Kidney epithelial cell (primary cell): ENCODE measurements around the gene TMCC3. TPM values are rescaled to one million over a fixed set of nuclear protein-coding genes. Genes with fewer than 3 reads are reported as not detected.

Source experiments
- DNase-seq: peaks from one replicate; pipeline ENCODE4 v3.0.0-alpha.2; 2010; ENCODE audit warnings: low read depth
- H3K27me3 ChIP-seq: 2 replicates; pipeline ENCODE4 v1.6.0; 2011; ENCODE audit warnings: low read length; ENCODE audit not compliant: control insufficient read depth, insufficient read depth
- H3K36me3 ChIP-seq: 2 replicates; pipeline ENCODE4 v1.5.1; 2011; ENCODE audit warnings: low read length; ENCODE audit not compliant: control insufficient read depth, insufficient read depth
- H3K4me3 ChIP-seq: 2 replicates; pipeline ENCODE4 v1.5.1; 2011; ENCODE audit warnings: low read depth, mild to moderate bottlenecking, control low read depth, low read length
- total RNA-seq: library from RNA; depleted of rRNA; stranded (reverse); fragments of >200 nt; gene quantifications from 2 replicates; pipeline ENCODE4 v1.2.3, GENCODE V29; 2015
- TF ChIP-seq, protein P1 (sequence below): IDR thresholded peaks from 2 replicates; pipeline ENCODE4 v1.5.1; 2011; ENCODE audit warnings: mild to moderate bottlenecking, moderate library complexity, low read length, control low read depth, inconsistent platforms; ENCODE audit not compliant: insufficient read depth, poor library complexity, severe bottlenecking

TMCC3 gene
- total RNA-seq, 1 donor from 2014 or later: 22.8 TPM

GRCh38 chr12:94670898-94671297 is 20.5 kb upstream of the TMCC3 start:
- H3K27me3 ChIP-seq: no peaks in the 10 kb centered on the region
- H3K4me3 ChIP-seq: no peak overlapping the region
- TF ChIP-seq, protein P1, sequence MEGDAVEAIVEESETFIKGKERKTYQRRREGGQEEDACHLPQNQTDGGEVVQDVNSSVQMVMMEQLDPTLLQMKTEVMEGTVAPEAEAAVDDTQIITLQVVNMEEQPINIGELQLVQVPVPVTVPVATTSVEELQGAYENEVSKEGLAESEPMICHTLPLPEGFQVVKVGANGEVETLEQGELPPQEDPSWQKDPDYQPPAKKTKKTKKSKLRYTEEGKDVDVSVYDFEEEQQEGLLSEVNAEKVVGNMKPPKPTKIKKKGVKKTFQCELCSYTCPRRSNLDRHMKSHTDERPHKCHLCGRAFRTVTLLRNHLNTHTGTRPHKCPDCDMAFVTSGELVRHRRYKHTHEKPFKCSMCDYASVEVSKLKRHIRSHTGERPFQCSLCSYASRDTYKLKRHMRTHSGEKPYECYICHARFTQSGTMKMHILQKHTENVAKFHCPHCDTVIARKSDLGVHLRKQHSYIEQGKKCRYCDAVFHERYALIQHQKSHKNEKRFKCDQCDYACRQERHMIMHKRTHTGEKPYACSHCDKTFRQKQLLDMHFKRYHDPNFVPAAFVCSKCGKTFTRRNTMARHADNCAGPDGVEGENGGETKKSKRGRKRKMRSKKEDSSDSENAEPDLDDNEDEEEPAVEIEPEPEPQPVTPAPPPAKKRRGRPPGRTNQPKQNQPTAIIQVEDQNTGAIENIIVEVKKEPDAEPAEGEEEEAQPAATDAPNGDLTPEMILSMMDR: no peak
- no peaks in the 10 kb centered on the region for H3K36me3 ChIP-seq
- no peak for DNase-seq

DNA sequence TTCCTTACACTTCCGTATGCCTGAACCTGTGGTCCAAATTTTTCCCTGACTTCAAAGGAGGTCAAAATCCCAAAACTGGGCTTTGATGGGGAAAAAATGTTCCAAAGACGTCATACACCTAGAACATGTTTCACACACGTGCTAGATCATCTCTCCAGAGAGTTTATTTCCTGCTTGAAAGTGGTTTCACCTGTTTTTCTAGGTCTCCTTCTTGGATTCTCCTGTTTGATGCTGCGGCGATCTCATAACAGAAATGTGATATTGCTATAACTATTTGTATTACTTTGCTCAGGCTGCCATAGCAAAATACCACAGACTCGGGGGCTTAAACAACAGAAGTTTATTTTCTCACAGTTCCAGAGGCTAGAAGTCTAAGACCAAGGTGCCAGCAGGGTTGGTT is 19.7 kb upstream of the TMCC3 start:
- TF ChIP-seq, protein P1: no peak
- no peak overlapping the region for H3K4me3 ChIP-seq
- no peak for DNase-seq
- no peaks in the 10 kb centered on the region for H3K27me3 ChIP-seq
- no peaks in the 10 kb centered on the region for H3K36me3 ChIP-seq

GRCh38 chr12:94667031-94667540 is 16.7 kb upstream of the TMCC3 start:
- TF ChIP-seq, protein P1: no peak
- DNase-seq: no peak

GRCh38 chr12:94666158-94666557 is 15.8 kb upstream of the TMCC3 start:
- no peaks in the 10 kb centered on the region for H3K36me3 ChIP-seq
- TF ChIP-seq, protein P1: no peak
- DNase-seq: no peak
- no peak overlapping the region for H3K4me3 ChIP-seq
- H3K27me3 ChIP-seq: no peaks in the 10 kb centered on the region

More at GRCh38 chr12:94667031-94667540, 16.7 kb upstream of the TMCC3 start:
- Histone ChIP-seq H3K4me3 (no peak overlapping the region), H3K27me3 (no peaks in the 10 kb centered on the region), H3K36me3 (no peaks in the 10 kb centered on the region)

GRCh38 chr12:94663702-94664101 is 13.3 kb upstream of the TMCC3 start:
- no peak for DNase-seq
- H3K36me3 ChIP-seq: no peaks in the 10 kb centered on the region
- TF ChIP-seq, protein P1: no peak
- no peaks in the 10 kb centered on the region for H3K27me3 ChIP-seq
- H3K4me3 ChIP-seq: no peak overlapping the region

DNA sequence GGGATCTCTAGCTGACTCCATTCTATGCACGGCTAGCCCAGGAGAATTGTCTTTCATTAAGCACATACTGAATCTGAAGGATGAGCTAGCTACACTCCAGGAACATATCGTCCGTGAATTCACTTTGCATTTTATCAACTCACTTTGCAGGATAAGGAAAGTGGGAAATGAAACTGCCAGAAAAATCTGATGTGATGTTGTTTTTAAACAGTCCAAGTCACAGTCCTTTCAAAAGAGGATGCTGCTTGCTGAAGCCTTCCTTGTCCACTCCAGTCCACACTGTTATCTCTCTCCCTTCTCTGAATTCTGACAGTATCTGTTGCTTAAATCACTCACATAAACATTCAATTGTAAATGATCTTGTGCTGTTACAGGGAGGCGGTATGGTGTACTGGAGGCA is 12.7 kb upstream of the TMCC3 start:
- H3K27me3 ChIP-seq: no peaks in the 10 kb centered on the region
- TF ChIP-seq, protein P1: no peak
- H3K36me3 ChIP-seq: no peaks in the 10 kb centered on the region
- H3K4me3 ChIP-seq: no peak overlapping the region
- no peak for DNase-seq
